ENCODE data around the gene KCNH6.

Gene KCNH6

GRCh38 chr17:63531022-63531965 is 8.1 kb downstream of the KCNH6 start:
- H3K4me3 ChIP-seq (ENCODE audit: low read length, poor library complexity, severe bottlenecking) = no peak overlapping the region
- no peaks in the 10 kb centered on the region for H3K36me3 ChIP-seq (ENCODE audit: insufficient read depth, low read length)
- H3K27me3 ChIP-seq (ENCODE audit: insufficient read depth, low read length, poor library complexity, severe bottlenecking) = no peaks in the 10 kb centered on the region
- no peaks in the 10 kb centered on the region for H3F3A ChIP-seq (ENCODE audit: low read depth)
- H3K4me2 ChIP-seq (ENCODE audit: low read depth, low read length, poor library complexity, severe bottlenecking) = no peak overlapping the region
- no peak for TF ChIP-seq EZH2phosphoT487 (IDR thresholded peaks at IDR 0.05; ENCODE audit: borderline replicate concordance)
- TF ChIP-seq CTCF (conservative IDR thresholded peaks at IDR 0.05; ENCODE audit: low read length) = no peak
- H3K9ac ChIP-seq (ENCODE audit: low read depth, low read length, poor library complexity, severe bottlenecking) = no peak overlapping the region
- no peaks in the 10 kb centered on the region for H3K9me2 ChIP-seq (replicated peaks; ENCODE audit: low read depth, low read length)
- H3K79me2 ChIP-seq (ENCODE audit: insufficient read depth, low read length) = no peaks in the 10 kb centered on the region
- H2AFZ ChIP-seq (ENCODE audit: low read length) = no peak overlapping the region
- no peaks in the 10 kb centered on the region for H4K20me1 ChIP-seq (ENCODE audit: insufficient read depth, low read length, poor library complexity, severe bottlenecking)
- H3K4me1 ChIP-seq (ENCODE audit: insufficient read depth, low read length, poor library complexity, severe bottlenecking) = peaks cover 6% of the 10 kb centered on the region
- H3K9me3 ChIP-seq (ENCODE audit: insufficient read depth, low read depth, low read length) = no peaks in the 10 kb centered on the region

GRCh38 chr17:63533433-63534077 is 10.4 kb downstream of the KCNH6 start:
- Histone ChIP-seq H3F3A (ENCODE audit: low read depth) (no peaks in the 10 kb centered on the region), H3K9me2 (replicated peaks; ENCODE audit: low read depth, low read length) (no peaks in the 10 kb centered on the region), H3K79me2 (ENCODE audit: insufficient read depth, low read length) (no peaks in the 10 kb centered on the region), H3K9ac (ENCODE audit: low read depth, low read length, poor library complexity, severe bottlenecking) (no peak overlapping the region), H3K27me3 (ENCODE audit: insufficient read depth, low read length, poor library complexity, severe bottlenecking) (no peaks in the 10 kb centered on the region), H3K4me1 (ENCODE audit: insufficient read depth, low read length, poor library complexity, severe bottlenecking) (peaks cover 6% of the 10 kb centered on the region), H3K9me3 (ENCODE audit: insufficient read depth, low read depth, low read length) (no peaks in the 10 kb centered on the region), H2AFZ (ENCODE audit: low read length) (no peak overlapping the region), H3K4me3 (ENCODE audit: low read length, poor library complexity, severe bottlenecking) (no peak overlapping the region), H3K4me2 (ENCODE audit: low read depth, low read length, poor library complexity, severe bottlenecking) (no peak overlapping the region), H3K36me3 (ENCODE audit: insufficient read depth, low read length) (no peaks in the 10 kb centered on the region), H4K20me1 (ENCODE audit: insufficient read depth, low read length, poor library complexity, severe bottlenecking) (no peaks in the 10 kb centered on the region)
- TF ChIP-seq CTCF (conservative IDR thresholded peaks at IDR 0.05; ENCODE audit: low read length) = no peak
- no peak for TF ChIP-seq EZH2phosphoT487 (IDR thresholded peaks at IDR 0.05; ENCODE audit: borderline replicate concordance)

GRCh38 chr17:63534078-63534570 is 11.0 kb downstream of the KCNH6 start:
- Histone ChIP-seq H3K27me3 (ENCODE audit: insufficient read depth, low read length, poor library complexity, severe bottlenecking) (no peaks in the 10 kb centered on the region), H3K4me1 (ENCODE audit: insufficient read depth, low read length, poor library complexity, severe bottlenecking) (peaks cover 6% of the 10 kb centered on the region), H3K9ac (ENCODE audit: low read depth, low read length, poor library complexity, severe bottlenecking) (no peak overlapping the region), H3F3A (ENCODE audit: low read depth) (no peaks in the 10 kb centered on the region), H4K20me1 (ENCODE audit: insufficient read depth, low read length, poor library complexity, severe bottlenecking) (no peaks in the 10 kb centered on the region), H3K4me3 (ENCODE audit: low read length, poor library complexity, severe bottlenecking) (no peak overlapping the region), H3K9me3 (ENCODE audit: insufficient read depth, low read depth, low read length) (no peaks in the 10 kb centered on the region), H2AFZ (ENCODE audit: low read length) (no peak overlapping the region), H3K4me2 (ENCODE audit: low read depth, low read length, poor library complexity, severe bottlenecking) (no peak overlapping the region), H3K9me2 (replicated peaks; ENCODE audit: low read depth, low read length) (no peaks in the 10 kb centered on the region), H3K36me3 (ENCODE audit: insufficient read depth, low read length) (no peaks in the 10 kb centered on the region), H3K79me2 (ENCODE audit: insufficient read depth, low read length) (no peaks in the 10 kb centered on the region)
- no peak for TF ChIP-seq EZH2phosphoT487 (IDR thresholded peaks at IDR 0.05; ENCODE audit: borderline replicate concordance)

All from Loucy (cell line).